Adipose tissue (tissue), 3 donors: ENCODE data around the gene TNNC2. TPM values are rescaled to one million over a fixed set of nuclear protein-coding genes. Genes with fewer than 3 reads are reported as not detected.
A peak's percentile ranks its signal among the peaks of the same experiment; 100 is the strongest.
"Not testable (repeated sequence)": the region's sequence is repeated elsewhere in the genome, so short reads cannot be mapped to it uniquely, and the experiment has no call there.

Experiments used
- H3K27ac ChIP-seq: one replicate; pipeline ENCODE4 v1.5.1; 2013; ENCODE audit warnings: low read depth, low read length
- WGBS, 3 donors: extraction: QIAGEN DNeasy Blood & Tissue Kit; methylation state at CpG; one replicate each; pipeline ENCODE4 v1.1.7; 2013; 5-methylcytosine and 5-hydroxymethylcytosine counted together
- polyA plus RNA-seq, 3 donors: library from polyadenylated mRNA; stranded (reverse); fragments of 200-250 nt; gene quantifications; one replicate each; pipeline ENCODE4 v1.2.3, GENCODE V29; 2013
- donor health status: healthy with polysubstance abuse.
- donor health status: Bipolar disorder and iron deficiency.
- donor health status: healthy.

The TNNC2 gene
- polyA plus RNA-seq, 3 donors = 3.0 to 3.3 (median 3.0) TPM

- not testable (repeated sequence) for H3K27ac ChIP-seq
- 93 to 97% (median 94%) methylated on average over 3 of the region's 3 CpGs for WGBS, 3 donors
These were observed 29.2 kb downstream of the TNNC2 start for GRCh38 chr20:45797955-45798354.

GRCh38 chr20:45797510-45797909, 29.6 kb downstream of the TNNC2 start:
- not testable (repeated sequence) for H3K27ac ChIP-seq
- no CpG with 5 or more reads among the region's 1 CpG for WGBS, 3 donors

DNA sequence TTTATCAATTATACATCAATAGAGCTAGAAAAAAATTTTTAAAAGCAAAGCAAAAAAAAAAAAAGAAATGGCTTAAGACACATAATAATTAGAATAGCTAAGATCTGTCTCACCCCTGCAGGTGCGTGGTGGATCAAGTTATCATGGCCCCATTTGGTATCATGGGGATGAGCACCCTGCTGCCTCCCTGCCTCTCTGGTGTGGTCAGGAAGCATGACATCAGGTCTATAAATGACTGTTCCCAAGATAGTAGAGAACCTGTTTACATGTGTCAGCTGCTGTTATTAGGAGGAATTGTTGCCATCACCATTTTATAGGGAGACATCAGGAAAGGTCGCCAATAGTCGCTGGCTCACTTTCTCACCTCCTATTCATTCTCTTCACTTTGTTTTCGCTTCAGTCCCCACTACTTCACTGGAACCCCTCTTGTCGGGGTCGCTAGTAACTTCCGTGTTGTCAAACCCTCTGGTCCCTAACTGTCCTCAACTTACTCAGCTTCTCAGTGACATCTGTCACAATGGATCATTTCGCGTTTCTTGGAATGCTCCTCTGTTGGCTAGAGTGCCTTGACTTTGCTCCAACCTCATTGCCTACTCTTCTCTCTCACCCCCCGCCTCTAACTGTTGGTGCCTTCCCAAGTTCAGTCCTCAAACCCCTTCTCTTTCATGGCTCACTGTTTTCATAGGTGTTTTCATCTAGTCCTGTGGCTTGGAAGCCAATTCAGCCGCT, 30.6 kb downstream of the TNNC2 start:
- WGBS, 3 donors = 91 to 96% (median 93%) methylated on average over 11 of the region's 11 CpGs
- H3K27ac ChIP-seq = no peak overlapping the region

DNA sequence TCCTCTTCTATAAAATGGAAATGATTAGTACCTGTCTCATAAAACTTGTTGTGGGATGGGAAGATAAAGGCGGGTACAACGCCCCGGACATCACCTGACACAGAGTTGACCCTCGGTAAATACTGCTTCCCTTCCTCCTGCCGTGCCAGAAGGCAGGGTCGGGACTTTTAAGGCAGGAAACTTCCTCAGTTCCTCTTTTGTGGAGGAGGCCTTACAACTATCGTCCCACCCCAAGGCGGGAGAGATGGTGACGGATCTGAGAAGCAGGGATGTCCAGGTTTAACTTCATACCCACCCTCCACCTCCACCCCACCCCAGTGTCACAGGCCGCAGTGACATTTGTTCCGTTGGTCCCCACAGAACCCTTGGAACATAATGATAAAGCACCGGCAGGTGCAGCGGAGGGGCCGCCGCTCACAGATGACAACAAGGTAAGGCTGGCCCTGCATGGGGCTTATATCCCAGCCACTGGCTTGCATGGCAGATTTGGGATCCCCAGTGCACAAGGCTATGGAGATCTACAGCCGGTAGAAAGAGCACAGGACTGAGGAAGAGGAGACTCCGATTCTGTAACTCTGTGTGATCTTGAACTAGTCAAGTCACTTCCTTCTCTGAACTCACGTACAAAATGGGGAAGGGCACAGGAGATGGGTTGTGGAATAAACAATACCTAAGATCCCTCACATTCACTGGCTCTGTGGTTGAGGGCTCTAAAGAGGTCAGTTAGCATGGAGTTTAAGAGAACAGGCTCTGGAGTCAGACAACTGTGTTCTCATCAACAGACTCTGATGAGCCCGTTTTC, 34.6 kb downstream of the TNNC2 start:
- whole genome bisulfite sequencing, 3 donors = 18% methylated on average over 19 of the region's 19 CpGs
- no peak overlapping the region for H3K27ac ChIP-seq

- WGBS, 3 donors = 58 to 66% (median 60%) methylated on average over 3 of the region's 3 CpGs
- H3K27ac ChIP-seq = no peak overlapping the region
These were observed 38.8 kb downstream of the TNNC2 start for GRCh38 chr20:45788351-45788750.

GRCh38 chr20:45783656-45784294, 43.3 kb downstream of the TNNC2 start:
- WGBS, 3 donors = 53 to 80% (median 78%) methylated on average over 6 of the region's 6 CpGs
- H3K27ac ChIP-seq = no peak overlapping the region

DNA sequence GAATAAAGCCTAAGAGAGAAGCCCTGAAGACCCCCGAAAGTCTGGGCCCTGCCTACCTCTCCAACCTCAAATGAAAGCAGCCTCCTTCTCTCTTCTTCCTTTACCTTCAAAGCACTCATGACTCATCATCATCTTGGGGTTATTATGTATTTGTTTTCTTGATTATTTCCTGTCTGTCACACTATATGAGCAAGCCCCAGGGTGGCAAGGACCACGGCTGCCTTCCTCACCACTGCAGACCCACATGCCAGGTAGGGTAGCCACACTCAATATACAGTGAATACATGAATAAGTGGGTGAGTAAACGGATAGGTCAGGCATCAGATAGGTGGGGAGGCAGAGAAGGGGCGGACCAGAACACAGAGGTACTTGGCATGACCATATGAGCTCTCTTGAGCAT, 44.2 kb downstream of the TNNC2 start:
- no peak overlapping the region for H3K27ac ChIP-seq
- 59 to 73% (median 69%) methylated on average over 4 of the region's 4 CpGs for WGBS, 3 donors

DNA sequence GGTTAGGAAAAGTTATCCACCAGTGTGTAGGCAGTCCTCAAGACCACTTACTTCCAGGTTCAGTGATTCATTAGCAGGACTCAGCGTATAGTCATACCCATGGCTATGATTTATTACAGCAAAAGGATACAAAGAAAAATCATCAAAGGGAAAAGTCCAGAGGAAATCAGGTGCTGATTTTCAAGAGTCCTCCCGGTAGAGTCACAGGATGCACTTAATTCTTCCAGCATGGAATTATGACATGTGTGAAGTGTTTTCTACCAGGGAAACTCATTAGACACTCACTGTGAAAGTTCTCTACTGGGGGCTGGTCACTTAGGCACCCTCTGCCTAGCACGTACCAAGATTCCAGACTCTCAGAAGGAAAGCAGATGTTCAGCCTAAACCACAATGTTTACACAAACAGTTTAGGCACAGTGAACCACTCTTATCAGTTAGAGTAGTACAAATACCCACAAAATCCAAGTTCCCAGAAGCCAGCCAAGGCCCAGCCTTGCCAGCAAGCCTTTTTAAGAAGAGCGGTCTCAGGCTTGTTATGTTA, 45.7 kb downstream of the TNNC2 start:
- 51 to 67% (median 66%) methylated on average over 4 of the region's 4 CpGs for WGBS, 3 donors

DNA sequence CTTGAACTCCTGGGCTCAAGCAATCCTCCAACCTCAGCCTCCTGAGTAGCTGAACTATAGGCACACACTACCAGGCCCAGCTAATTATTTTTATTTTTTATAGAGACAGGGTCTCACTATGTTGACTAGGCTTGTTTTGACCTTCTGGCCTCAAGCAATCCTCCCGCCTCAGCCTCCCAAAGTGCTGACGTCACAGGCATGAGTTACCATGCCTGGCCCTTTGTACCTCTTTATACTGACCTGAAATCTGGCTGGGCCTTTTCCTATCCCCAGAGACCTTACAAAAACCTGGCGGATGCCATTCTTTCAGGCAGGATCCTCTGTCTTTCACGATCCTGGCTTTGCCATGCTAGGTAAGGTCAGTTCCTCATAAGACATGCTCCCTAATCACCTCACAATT, 47.0 kb downstream of the TNNC2 start:
- H3K27ac ChIP-seq = no peak overlapping the region
- 70 to 84% (median 84%) methylated on average over 4 of the region's 4 CpGs for WGBS, 3 donors

More for the DNA sequence above, 45.7 kb downstream of the TNNC2 start:
- peak overlapping the region; percentile 76 for H3K27ac ChIP-seq

DNA sequence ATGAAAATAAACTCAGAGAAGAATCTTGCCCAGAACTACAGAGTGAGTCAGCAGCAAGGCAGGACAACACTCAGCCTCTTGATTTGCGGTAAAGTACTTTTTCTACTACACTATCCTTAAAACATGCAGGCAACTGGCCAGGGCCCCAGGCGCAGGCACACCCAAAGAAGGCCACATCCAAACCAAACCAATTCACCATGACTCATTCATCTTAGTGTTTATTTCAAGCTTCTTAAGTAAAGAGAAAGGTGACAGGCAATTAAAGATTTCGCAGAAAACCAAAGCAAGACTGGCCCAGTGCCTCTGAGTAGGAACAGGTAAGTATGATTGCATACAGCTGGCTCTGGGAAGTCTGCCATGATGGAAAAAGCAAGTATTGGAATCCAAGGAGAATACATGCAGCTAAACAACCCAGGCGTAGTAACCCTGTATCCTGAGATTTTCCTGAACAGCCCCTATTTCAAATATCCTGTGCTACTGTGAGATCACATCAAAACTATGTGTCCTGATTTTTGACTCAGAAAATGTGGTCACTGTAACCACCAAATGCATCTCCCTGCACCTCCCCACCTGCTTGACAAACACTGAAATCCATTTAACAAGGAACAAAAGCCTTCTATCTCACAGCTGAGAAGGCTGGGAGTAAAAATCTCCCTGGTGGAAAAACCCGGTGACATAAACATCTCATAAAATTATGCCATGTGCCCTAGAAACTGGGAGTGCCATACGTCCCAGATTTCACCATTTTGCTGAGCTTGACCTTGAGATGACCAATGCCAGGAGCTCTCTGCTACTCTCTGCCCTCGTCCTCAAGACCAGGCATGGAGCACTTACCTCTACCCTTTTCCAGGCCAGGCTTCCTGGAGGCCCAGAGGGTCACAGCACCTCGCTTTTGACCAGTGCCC, 47.8 kb downstream of the TNNC2 start:
- peak overlapping the region; percentile 49 for H3K27ac ChIP-seq
- WGBS, 3 donors = 42 to 60% (median 60%) methylated on average over 8 of the region's 8 CpGs

DNA sequence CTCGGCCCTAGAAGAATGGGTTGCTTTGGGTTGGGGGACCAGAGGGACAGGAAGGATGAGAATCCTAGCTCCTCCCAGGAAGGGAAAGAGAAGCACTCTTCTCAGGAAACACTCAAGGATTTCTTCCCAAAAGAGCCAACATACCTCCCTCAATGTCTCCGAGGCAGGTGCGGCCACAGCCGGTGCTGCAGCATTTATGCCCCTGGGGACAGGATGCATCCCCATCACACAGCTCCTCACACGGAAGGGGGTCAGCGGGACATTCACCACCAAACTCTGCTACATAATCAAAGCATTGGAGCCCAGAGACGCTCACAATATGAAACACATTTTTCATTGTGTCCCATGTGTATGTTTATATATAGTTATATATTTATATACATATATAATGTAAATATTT, 50.2 kb downstream of the TNNC2 start:
- no peak overlapping the region for H3K27ac ChIP-seq
- 82 to 88% (median 83%) methylated on average over 7 of the region's 7 CpGs for WGBS, 3 donors

DNA sequence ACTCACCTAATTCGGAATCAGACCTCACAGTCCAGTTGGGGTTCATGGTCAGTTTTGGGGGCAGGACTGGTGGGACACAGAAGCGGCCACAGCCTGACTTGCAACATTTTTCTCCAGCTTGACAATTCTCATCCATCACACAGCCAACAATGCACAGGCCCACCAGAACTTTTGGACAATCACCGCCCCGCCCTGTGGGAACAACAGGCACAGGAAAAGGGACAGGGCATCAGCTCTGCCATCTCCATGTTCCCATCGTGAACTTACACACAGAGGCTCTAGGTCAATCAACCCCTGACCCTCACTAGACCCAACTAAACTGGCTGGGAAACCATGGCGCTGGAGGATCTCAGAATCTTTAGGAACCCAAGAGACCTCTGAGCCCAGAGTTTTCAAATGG, 51.7 kb downstream of the TNNC2 start:
- WGBS, 3 donors = 87 to 92% (median 89%) methylated on average over 6 of the region's 6 CpGs
- H3K27ac ChIP-seq = no peak overlapping the region

GRCh38 chr20:45774945-45775344, 52.2 kb downstream of the TNNC2 start:
- no peak overlapping the region for H3K27ac ChIP-seq
- 68 to 80% (median 73%) methylated on average over 2 of the region's 2 CpGs for WGBS, 3 donors

Other genes starting within 250 kb of the TNNC2 start
- not detected for gene WFDC8, start 248.0 kb downstream of the TNNC2 start, polyA plus RNA-seq
- gene WFDC10A, start 197.6 kb downstream of the TNNC2 start, polyA plus RNA-seq = not detected
- gene WFDC9, start 196.0 kb downstream of the TNNC2 start, polyA plus RNA-seq = not detected
- gene WFDC11, start 157.1 kb downstream of the TNNC2 start, polyA plus RNA-seq = not detected
- gene WFDC13, start 125.3 kb downstream of the TNNC2 start, polyA plus RNA-seq = not detected
- gene WFDC10B, start 122.3 kb downstream of the TNNC2 start, polyA plus RNA-seq = not detected
- not detected for gene SPINT4, start 105.0 kb downstream of the TNNC2 start, polyA plus RNA-seq
- gene WFDC3, start 35.4 kb downstream of the TNNC2 start, polyA plus RNA-seq = 1 to 10 TPM in 1 of 3 donors, under 1 TPM in 1, not detected in 1; 0.32 to 1.0 TPM
- gene DNTTIP1, start 35.4 kb downstream of the TNNC2 start, polyA plus RNA-seq = 10 to 100 TPM; 15.8 to 37.1 (median 24.4) TPM
- 1 to 10 TPM in 2 of 3 donors, under 1 TPM in 1; 0.55 to 3.5 (median 1.1) TPM for gene UBE2C, start 14.7 kb downstream of the TNNC2 start, polyA plus RNA-seq
- 10 to 100 TPM in 2 of 3 donors, 1 to 10 TPM in 1; 9.2 to 50.9 (median 48.6) TPM for gene SNX21, start 6.5 kb upstream of the TNNC2 start, polyA plus RNA-seq
- 10 to 100 TPM; 16.6 to 28.5 (median 21.7) TPM for gene ACOT8, start 30.1 kb upstream of the TNNC2 start, polyA plus RNA-seq
- 1 to 10 TPM in 2 of 3 donors, under 1 TPM in 1; 0.90 to 1.1 (median 1.0) TPM for gene ZSWIM3, start 30.3 kb upstream of the TNNC2 start, polyA plus RNA-seq
- gene ZSWIM1, start 53.9 kb upstream of the TNNC2 start, polyA plus RNA-seq = 1 to 10 TPM; 2.5 to 4.0 (median 3.0) TPM
- gene SPATA25, start 60.3 kb upstream of the TNNC2 start, polyA plus RNA-seq = 1 to 10 TPM; 1.0 to 2.7 (median 1.1) TPM
- 1 to 10 TPM; 3.2 to 8.0 (median 4.6) TPM for gene NEURL2, start 63.9 kb upstream of the TNNC2 start, polyA plus RNA-seq
- gene CTSA, start 64.0 kb upstream of the TNNC2 start, polyA plus RNA-seq = 100 to 1,000 TPM in 1 of 3 donors, 10 to 100 TPM in 2; 46.4 to 116 (median 82.4) TPM
- 100 to 1,000 TPM; 113 to 308 (median 276) TPM for gene PLTP, start 84.8 kb upstream of the TNNC2 start, polyA plus RNA-seq
- gene PCIF1, start 107.4 kb upstream of the TNNC2 start, polyA plus RNA-seq = 10 to 100 TPM; 18.6 to 28.2 (median 25.8) TPM
- 10 to 100 TPM in 1 of 3 donors, 1 to 10 TPM in 2; 6.9 to 11.0 (median 7.4) TPM for gene ZNF335, start 144.9 kb upstream of the TNNC2 start, polyA plus RNA-seq
- gene MMP9, start 181.6 kb upstream of the TNNC2 start, polyA plus RNA-seq = 10 to 100 TPM in 2 of 3 donors, under 1 TPM in 1; 0.79 to 16.6 (median 12.8) TPM
- gene SLC12A5, start 201.9 kb upstream of the TNNC2 start, polyA plus RNA-seq = 1 to 10 TPM in 1 of 3 donors, under 1 TPM in 2; 0.39 to 1.3 (median 0.56) TPM